ENCODE results near the gene GAST.

GAST gene

GRCh38 chr17:41710472-41711090 lies 1.6 kb upstream of the GAST start:
- no peak for DNase-seq (ENCODE audit: low read depth)

GRCh38 chr17:41717408-41718286 lies 5.5 kb downstream of the GAST start:
- DNase-seq (ENCODE audit: low read depth) = no peak

- DNase-seq (ENCODE audit: low read depth) = no peak
Measured at GRCh38 chr17:41718287-41718645, 6.1 kb downstream of the GAST start.

- no peak for DNase-seq (ENCODE audit: low read depth)
Measured at GRCh38 chr17:41722231-41722630, 10.1 kb downstream of the GAST start.

GRCh38 chr17:41723801-41724475 lies 11.8 kb downstream of the GAST start:
- DNase-seq (ENCODE audit: low read depth) = no peak

- no peak for DNase-seq (ENCODE audit: low read depth)
Measured at GRCh38 chr17:41724476-41725050, 12.4 kb downstream of the GAST start.

GRCh38 chr17:41725134-41725533 lies 13.0 kb downstream of the GAST start:
- DNase-seq (ENCODE audit: low read depth) = no peak

GRCh38 chr17:41728056-41728455 lies 15.9 kb downstream of the GAST start:
- DNase-seq (ENCODE audit: low read depth) = no peak

- DNase-seq (ENCODE audit: low read depth) = no peak
Measured at GRCh38 chr17:41730479-41730878, 18.3 kb downstream of the GAST start.

- DNase-seq (ENCODE audit: low read depth) = no peak
Measured at GRCh38 chr17:41731836-41732235, 19.7 kb downstream of the GAST start.

GRCh38 chr17:41733348-41734138 lies 21.4 kb downstream of the GAST start:
- DNase-seq (ENCODE audit: low read depth) = no peak

GRCh38 chr17:41734139-41734948 lies 22.2 kb downstream of the GAST start, which contains the start of gene HAP1:
Gene HAP1, minus strand, starts transcription at chr17:41734643. Its CDS starts 9 bp downstream, at chr17:41734634.
- DNase-seq (ENCODE audit: low read depth) = no peak

- DNase-seq (ENCODE audit: low read depth) = no peak
Measured at GRCh38 chr17:41734949-41735313, 22.8 kb downstream of the GAST start.

- no peak for DNase-seq (ENCODE audit: low read depth)
Measured at GRCh38 chr17:41735744-41736143, 23.6 kb downstream of the GAST start.

- no peak for DNase-seq (ENCODE audit: low read depth)
Measured at GRCh38 chr17:41736983-41737679, 25.0 kb downstream of the GAST start.

GRCh38 chr17:41737680-41738023 lies 25.5 kb downstream of the GAST start:
- DNase-seq (ENCODE audit: low read depth) = no peak

- DNase-seq (ENCODE audit: low read depth) = peak; percentile 71
Measured at GRCh38 chr17:41738077-41738800, 26.1 kb downstream of the GAST start.

GRCh38 chr17:41738801-41739112 lies 26.6 kb downstream of the GAST start:
- no peak for DNase-seq (ENCODE audit: low read depth)

GRCh38 chr17:41739661-41740352 lies 27.7 kb downstream of the GAST start:
- no peak for DNase-seq (ENCODE audit: low read depth)
